GM19328 (cell line): ENCODE measurements around the gene PPM1H.
"Not testable (repeated sequence)": the region's sequence is repeated elsewhere in the genome, so short reads cannot be mapped to it uniquely, and the experiment has no call there.

Source experiments
- ATAC-seq: cut with Tn5 transposase; IDR thresholded peaks from one replicate; pipeline ENCODE4 v1.9.1; 2021; ENCODE audit warnings: mild to moderate bottlenecking, moderate library complexity; ENCODE audit not compliant: unreplicated experiment

PPM1H gene

GRCh38 chr12:62934799-62935674, at the start of gene PPM1H:
PPM1H (minus strand) TSS chr12:62935150; CDS start chr12:62934736, 414 bp downstream.
- ATAC-seq: peak; percentile 67

- no peak for ATAC-seq
Observed at GRCh38 chr12:62983594-62983993, 48.6 kb upstream of the PPM1H start.

DNA sequence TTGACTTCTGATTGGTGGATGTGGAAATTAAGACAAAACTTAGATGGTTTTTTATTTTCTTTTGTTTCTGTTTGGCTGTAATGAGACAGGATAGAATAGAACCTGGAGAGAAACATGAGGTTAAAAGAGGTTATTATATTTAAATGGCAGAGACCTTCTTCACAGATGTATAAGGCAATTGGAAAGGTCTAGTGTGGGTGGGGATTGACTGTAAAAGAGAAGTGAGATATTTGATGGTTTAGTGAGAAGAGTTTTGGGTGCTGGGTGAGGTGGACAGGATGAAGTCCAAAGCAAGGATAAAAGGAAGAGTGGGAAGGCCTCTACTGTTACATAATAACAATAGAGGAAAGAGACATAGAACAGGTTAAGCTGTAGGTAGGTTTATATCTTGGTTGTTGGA, 43.8 kb upstream of the PPM1H start:
- no peak for ATAC-seq

DNA sequence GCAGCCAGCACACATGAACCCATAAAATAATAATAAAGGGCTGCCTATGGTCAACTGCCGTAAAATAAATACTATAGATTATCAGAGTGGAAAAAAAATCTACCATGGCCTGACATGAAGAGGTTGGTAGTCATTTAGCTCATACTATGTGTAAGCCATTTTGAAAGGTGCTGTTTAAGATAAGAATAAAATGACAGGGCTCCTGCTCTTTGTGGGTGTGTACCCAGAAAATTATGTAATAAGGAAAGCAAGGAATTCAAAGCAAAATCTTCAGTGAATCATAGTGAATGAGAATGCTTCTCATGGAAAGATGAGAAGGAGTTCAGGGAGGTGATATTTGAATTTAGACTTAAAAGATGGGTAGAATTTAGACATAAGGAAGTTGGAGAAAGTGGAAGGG, 42.9 kb upstream of the PPM1H start:
- no peak for ATAC-seq

GRCh38 chr12:62977418-62977817, 42.5 kb upstream of the PPM1H start:
- ATAC-seq: no peak

GRCh38 chr12:62976110-62976662, 41.2 kb upstream of the PPM1H start:
- no peak for ATAC-seq

DNA sequence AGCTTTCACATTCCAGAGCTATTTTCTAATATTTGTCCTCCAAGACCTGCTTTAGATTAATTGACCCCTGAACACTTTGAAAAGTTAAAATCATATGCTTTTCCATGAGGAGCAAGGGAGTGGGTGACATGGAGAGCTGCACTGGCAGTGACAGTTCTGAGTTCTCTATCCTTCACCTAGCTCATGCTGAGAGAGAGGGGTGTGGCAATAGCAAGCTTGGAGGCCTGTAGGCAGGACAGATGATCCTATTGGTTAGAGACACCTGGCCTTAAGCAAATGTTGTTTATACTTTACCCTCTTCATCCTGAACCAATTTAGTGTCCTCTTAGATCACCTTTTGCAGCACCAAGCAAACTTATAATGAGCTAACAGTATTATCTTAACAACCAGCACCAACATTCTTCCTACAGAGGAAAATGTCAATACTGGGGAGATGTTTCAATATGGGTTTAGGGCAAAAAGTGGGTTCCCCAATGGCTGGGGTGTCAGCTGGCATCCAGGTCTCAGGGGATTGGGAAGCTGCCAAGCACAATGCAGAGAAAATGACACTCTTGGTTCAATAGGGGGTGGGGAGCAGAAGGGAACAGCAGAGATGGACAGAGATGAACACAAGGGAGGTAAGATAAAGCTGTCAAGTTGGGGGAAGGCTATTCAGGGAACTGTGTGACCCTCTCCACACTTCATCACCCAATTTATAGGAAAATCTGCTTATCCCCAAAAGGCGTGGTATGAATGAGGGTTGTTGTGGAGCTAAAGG, 37.0 kb upstream of the PPM1H start:
- no peak for ATAC-seq

- ATAC-seq: no peak
Observed at GRCh38 chr12:62969695-62970094, 34.7 kb upstream of the PPM1H start.

DNA sequence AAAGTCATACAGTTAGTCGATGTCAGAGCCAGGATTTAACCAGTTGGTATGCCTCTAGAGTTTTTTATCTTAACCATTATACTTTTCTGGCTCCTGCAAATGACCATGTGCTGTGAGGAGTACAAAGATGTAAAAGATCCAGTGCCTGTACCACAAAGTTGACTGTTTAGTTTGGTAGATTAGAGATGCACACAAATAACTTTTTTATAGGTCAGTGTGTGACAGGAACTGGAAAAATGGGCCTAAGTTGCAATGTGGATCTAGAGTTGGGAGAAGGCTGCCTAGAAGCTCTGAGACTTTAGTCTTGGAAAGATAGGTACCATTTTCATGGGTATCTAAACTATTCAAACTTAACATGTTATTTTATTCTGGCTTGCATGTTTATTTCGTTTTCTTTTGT, 32.8 kb upstream of the PPM1H start:
- ATAC-seq: no peak

GRCh38 chr12:62966990-62967506, 32.1 kb upstream of the PPM1H start:
- no peak for ATAC-seq

- not testable (repeated sequence) for ATAC-seq
Observed at GRCh38 chr12:62966446-62966989, 31.6 kb upstream of the PPM1H start.

DNA sequence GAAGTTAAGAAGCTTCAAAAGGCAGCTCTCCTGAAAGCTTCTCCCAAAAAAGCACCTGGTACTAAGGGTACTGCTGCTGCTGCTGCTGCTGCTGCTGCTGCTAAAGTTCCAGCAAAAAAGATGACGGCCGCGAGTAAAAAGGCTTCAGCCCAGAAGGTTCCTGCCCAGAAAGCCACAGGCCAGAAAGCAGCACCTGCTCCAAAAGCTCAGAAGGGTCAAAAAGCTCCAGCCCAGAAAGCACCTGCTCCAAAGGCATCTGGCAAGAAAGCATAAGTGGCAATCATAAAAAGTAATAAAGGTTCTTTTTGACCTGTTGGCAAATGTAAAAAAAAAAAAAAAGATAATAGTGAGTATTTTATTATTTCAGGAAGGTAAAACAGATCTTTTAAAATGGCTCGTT, 30.8 kb upstream of the PPM1H start:
- ATAC-seq: not testable (repeated sequence)

DNA sequence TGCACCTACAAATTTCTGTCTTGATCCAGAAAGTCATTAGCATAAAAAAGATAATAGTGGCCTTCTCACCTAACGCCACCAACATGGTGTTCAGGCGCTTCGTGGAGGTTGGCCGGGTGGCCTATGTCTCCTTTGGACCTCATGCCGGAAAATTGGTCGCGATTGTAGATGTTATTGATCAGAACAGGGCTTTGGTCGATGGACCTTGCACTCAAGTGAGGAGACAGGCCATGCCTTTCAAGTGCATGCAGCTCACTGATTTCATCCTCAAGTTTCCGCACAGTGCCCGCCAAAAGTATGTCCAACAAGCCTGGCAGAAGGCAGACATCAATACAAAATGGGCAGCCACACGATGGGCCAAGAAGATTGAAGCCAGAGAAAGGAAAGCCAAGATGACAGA, 30.3 kb upstream of the PPM1H start:
- not testable (repeated sequence) for ATAC-seq

DNA sequence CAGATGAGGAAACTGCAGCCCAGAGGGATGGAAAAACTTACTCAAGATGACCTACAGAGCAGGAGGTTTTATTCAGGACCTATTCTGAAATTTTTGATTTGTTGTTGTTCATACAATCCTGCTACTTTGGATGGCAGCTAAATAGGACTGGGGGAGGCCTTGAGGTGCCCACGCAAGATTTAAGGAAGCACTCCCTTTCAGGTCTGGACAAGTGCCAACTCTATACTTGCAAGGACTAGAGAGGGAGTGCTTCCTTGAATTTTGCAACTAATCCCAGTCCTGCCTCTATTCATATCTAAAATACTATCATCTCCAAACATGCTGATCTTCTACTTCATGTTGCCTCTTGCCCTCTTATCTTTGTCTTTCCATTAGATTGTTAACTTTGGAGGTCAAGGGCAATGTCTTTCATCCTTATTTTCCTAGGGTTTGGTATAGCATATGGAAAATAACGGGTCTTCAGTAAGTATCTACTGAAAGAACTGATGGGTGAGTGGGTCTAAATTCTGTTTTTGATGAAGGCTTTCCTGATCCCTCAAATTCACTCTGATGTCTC, 28.6 kb upstream of the PPM1H start:
- no peak for ATAC-seq

GRCh38 chr12:62960324-62960723, 25.4 kb upstream of the PPM1H start:
- no peak for ATAC-seq

DNA sequence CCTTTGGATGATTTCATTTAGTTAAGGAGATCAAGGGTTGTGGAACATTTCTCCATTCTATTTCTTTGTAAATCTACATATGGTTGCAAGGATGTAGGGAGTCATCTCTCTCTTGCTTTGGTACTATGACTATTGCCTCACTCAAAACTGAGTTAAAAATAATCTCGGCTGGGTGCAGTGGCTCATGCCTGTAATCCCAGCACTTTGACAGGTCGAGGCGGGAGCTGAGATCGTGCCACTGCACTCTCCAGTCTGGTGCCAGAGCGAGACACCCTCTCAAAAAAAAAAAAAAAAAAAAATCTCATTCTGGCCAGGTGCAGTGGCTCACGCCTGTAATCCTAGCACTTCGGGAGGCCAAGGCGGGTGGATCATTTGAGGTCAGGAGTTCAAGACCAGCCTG, 24.8 kb upstream of the PPM1H start:
- ATAC-seq: no peak

DNA sequence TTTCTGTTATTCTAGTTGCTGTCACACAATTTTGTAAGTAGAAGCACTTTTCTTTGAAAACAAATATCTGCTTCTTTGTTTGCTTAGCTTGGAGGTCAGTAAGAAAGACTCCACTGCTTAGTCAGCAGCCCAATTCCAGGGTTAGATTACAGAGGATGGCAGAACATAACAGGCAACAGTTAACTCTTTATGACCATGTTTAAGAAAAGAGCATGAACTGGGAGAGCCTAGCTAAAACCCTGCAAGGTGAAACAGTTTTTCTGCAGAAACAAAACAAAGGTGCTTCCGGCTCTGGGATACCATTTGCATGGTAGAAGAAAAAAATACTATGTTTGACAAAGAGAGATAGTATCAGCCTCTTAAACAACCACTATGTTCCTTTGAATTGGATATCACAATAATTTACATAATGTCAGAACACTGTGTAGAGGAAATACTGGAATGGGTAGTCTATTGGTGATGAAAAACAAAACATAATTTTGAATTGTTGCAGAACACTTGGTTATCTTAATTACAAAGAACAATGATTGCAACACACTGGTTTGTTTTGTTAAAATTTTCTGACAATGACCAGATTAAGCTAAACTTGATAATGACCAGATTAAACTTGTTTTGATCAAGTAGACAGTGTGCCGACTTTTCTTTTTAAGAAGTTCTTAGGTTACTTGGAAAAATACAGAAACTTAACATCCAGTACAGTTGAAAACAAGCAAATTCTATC, 22.4 kb upstream of the PPM1H start:
- no peak for ATAC-seq

GRCh38 chr12:62955678-62956077, 20.7 kb upstream of the PPM1H start:
- no peak for ATAC-seq

DNA sequence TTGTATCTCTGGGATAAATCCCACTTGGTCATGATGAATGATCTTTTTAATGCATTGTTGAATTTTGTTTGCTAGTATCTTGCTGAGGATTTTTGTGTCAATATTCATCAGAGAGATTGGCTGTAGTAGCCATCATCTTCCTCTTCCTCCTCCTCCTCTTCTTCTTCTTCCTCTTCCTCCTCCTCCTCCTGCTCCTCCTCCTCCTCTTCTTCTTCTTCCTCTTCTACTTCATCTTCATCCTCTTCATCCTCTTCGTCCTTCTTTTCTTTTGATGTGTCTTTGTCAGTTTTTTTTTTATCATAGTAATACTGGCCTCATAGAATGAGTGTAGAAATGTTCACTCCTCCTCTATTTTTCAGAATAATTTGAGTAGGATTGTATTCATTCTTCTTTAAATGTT, 15.4 kb upstream of the PPM1H start:
- no peak for ATAC-seq

DNA sequence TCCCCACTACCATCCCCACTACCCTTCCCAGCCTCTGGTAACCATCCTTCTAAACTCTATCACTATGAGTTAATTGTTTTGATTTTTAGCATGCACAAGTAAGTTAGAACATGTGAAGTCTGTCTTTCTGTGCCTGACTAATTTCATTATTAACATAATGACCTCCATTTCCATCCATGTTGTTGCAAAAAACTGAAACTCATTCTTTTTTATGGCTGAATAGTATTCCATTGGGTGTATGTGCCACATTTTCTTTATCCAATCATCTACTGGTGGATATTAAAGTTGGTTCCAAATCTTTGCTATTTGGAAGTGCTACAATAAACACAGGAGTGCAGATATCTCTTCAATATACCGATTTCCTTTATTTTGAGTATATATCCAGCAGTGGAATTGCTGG, 13.2 kb upstream of the PPM1H start:
- no peak for ATAC-seq
